PFSK-1 (cell line): ENCODE measurements around the gene GFRA4.

Source experiments
- FOXP2 ChIP-seq: optimal IDR thresholded peaks from 2 replicates; pipeline ENCODE3; 2011; ENCODE audit warnings: borderline replicate concordance, control low read depth, inconsistent platforms; ENCODE audit not compliant: insufficient read depth; ENCODE audit errors: extremely low read length, extremely low read depth
- POLR2AphosphoS5 ChIP-seq: IDR thresholded peaks from 2 replicates; pipeline ENCODE4 v1.6.1; 2012; ENCODE audit warnings: low read depth, mild to moderate bottlenecking, control low read depth, low read length, moderate library complexity
- REST ChIP-seq, 2 experiments: IDR thresholded peaks; 2 replicates each; pipeline versions ENCODE4 v1.6.1 to v1.8.0; 2011 to 2012; ENCODE audit warnings: low read depth in 2 of 2, low read length in 2 of 2, control low read depth in 1 of 2, inconsistent platforms in 1 of 2, mild to moderate bottlenecking in 1 of 2, moderate library complexity in 1 of 2; ENCODE audit not compliant: insufficient read depth in 1 of 2
- SIN3A ChIP-seq: IDR thresholded peaks from 2 replicates; pipeline ENCODE4 v1.6.1; 2012; ENCODE audit warnings: mild to moderate bottlenecking, low read length, moderate library complexity, borderline replicate concordance; ENCODE audit not compliant: insufficient read depth
- TAF1 ChIP-seq: IDR thresholded peaks from 2 replicates; pipeline ENCODE4 v1.6.1; 2012; ENCODE audit warnings: low read length, control low read depth, borderline replicate concordance; ENCODE audit not compliant: insufficient read depth

- TF ChIP-seq FOXP2 (no peak), TAF1 (no peak), POLR2AphosphoS5 (no peak), REST (IDR thresholded peaks at IDR 0.05; ENCODE audit: insufficient read depth in 1 of 2, low read depth in 2 of 2, low read length in 2 of 2) (no peak), SIN3A (no peak)
These were observed 5.0 kb downstream of the GFRA4 start for GRCh38 chr20:3658019-3658715.
